Stimulated activated CD4-positive, alpha-beta T cell treated with anti-CD3 and anti-CD28 coated beads, Interleukin-12 subunit alpha, Interleukin-12 subunit beta, amount 100 ng/mL, for 48 hours (primary cell): ENCODE measurements around the gene TRIM44.

Source experiments
- DNase-seq, 3 donors: peaks; one replicate each; pipeline ENCODE4 v3.0.0-alpha.2; 2020; ENCODE audit warnings: low read depth in 2 of 3, low spot score in 1 of 3

The TRIM44 gene, protein sequence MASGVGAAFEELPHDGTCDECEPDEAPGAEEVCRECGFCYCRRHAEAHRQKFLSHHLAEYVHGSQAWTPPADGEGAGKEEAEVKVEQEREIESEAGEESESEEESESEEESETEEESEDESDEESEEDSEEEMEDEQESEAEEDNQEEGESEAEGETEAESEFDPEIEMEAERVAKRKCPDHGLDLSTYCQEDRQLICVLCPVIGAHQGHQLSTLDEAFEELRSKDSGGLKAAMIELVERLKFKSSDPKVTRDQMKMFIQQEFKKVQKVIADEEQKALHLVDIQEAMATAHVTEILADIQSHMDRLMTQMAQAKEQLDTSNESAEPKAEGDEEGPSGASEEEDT

DNA sequence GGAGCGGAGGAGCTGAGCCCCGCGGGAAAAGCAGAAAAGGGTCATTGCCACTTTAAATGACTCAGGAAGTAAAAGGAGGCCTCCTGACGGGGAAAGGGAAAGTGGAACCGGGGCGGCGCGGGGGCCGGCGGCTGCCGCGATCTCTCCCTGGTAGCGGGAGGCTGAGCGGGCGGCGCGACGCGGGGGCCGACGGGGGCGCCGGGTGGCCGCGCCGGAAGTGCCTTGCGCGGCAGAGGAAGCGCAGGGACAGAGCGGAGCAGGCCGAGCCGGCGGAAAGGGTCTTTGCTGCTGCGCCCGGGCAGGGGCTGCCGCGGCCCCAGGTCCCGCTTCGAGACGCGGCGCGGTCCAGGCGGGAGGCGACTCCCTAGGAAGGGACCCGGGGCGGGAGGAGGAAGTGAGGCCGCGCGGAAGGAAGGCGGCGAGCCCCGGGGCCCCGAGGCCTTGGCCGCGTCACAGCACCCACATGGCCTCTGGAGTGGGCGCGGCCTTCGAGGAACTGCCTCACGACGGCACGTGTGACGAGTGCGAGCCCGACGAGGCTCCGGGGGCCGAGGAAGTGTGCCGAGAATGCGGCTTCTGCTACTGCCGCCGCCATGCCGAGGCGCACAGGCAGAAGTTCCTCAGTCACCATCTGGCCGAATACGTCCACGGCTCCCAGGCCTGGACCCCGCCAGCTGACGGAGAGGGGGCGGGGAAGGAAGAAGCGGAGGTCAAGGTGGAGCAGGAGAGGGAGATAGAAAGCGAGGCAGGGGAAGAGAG lies at the start of gene TRIM44:
Gene TRIM44, plus strand, starts transcription at position 127 of the 759 bp plus-strand sequence. Its CDS starts 337 bp downstream, at position 464.
- DNase-seq, result peak; percentile 73 to 79 (median 74)

DNA sequence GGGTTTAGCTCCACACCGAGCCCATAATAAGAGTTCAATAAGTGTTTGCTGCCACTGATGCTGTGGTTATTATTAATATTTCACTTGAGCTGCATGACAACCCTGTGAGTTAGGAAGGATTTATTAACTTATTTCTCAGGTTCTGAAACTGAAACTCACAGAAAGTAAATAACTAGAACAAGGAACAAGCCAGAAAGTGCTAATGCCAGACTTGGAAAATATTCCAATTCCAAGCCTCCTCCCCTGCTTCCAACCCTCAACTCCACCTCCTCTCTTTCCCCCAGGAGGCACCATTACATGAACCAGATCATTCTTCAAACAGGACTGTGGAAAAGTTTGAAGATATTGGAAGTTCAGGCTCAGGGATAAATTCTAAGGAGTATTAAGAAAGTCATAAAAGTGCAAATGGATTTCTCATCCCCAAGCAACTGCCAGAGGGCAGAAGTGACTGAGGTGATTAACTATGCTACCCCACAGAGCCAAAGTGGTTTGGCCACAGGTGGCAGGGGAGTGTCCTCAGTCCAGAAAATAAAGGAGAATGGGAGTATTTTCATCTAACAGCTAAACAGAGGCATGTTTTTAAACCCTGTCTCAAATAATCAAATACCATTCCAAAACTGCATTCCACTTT lies 47.5 kb upstream of the TRIM44 start:
- no peak for DNase-seq

DNA sequence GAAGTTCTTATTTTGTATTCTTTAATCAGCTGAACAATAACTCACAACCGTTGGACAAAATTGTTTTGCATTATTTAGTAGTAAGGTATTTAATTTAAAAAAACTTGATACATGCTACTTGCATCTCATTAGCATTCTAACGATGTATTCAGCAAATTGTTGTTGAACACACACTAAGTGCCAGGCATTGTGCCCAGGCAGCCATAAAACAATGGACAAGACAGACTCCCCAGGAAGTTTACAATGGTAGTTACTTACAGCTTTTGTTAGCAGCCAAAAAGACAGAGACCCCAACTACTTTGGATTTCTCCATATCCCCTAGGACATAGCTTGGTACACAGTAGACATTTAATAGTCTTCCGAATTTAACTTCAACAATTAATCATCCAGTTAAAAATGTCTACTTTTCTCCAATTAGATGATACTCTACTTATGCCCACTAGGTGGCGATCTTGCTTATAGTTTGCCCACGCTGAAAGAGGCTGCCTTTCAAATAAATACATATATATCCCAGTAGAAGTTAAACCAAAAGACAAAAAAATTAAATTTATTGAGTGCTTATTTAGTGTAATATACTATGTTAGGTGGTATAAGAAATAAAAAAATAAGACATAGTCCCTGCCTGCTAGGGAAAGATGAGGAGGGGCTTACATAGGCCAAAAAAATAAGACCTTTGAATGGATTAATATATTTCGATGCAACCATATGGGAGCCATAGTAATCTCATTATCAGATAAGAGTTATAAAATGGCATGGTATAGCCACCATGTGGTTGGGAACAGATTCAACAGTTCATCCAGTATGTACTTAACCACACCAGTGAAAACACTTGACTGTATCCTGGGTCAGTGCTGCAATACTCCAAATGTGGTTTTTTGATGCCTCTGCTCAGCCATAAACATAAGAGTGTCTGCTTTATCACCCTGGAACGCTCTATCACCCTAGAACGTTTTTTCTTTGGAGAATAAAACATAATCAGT lies 46.4 kb upstream of the TRIM44 start:
- no peak for DNase-seq

DNA sequence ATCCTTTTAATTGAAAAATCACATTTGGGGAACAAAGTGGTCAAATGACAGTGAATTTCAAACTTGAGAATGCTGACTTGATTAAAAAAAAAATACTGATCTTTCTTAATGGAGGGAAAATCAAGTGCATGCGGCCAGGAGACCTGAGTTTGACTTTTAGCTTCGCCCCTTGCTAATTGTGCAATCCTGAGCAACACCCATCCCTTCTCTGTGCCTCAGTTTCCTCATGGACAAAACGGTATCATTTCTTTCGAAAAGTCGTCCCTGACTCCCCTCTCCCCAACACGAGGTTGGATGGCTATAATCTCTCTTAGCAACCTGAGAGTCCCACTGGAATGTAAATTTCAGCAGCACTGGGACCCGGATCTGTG lies 45.3 kb upstream of the TRIM44 start:
- DNase-seq, result no peak

DNA sequence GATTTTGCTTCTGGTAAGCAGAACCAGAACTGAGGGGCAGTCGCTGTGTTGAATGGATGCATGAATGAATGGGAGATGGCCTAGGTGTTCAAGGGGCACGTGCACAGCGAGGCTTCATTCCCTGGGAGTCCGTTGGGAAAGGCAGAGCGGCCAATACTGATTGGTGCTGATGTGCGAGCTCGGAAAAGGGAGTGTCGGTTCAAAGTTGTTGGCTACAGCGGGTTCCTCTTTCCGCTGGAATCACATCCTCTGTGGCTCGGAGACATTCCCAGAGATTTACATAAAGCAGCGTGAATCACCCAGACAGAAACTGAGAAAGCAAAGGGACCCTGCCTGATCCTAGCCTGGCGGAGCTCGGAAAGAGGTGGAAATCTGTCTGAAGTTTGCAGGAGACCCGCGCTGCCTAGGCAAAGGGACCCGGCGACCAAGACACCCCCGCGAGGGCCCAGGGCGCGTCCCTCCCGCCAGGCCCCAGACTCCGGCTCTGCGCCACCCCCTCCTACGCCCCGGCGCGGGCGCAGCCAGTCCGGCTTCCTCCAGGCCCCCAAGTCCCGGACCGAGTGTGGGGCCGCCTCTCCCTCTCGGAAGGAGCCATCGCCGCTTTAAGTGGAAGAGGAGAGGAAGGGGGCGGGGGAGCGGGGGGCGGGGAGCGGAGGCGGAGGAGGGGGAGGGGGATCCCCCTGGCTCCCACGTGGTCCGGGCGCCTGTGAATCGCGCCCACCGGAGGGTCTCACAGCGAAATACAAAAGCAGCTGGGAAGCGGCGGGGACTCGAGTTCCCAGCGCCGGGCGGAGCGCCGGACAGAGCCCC lies 44.7 kb upstream of the TRIM44 start, which contains the start of gene FJX1:
Gene FJX1, plus strand, starts transcription at position 774 of the 810 bp plus-strand sequence. CDS start 177 bp downstream, outside the sequence.
- no peak for DNase-seq

DNA sequence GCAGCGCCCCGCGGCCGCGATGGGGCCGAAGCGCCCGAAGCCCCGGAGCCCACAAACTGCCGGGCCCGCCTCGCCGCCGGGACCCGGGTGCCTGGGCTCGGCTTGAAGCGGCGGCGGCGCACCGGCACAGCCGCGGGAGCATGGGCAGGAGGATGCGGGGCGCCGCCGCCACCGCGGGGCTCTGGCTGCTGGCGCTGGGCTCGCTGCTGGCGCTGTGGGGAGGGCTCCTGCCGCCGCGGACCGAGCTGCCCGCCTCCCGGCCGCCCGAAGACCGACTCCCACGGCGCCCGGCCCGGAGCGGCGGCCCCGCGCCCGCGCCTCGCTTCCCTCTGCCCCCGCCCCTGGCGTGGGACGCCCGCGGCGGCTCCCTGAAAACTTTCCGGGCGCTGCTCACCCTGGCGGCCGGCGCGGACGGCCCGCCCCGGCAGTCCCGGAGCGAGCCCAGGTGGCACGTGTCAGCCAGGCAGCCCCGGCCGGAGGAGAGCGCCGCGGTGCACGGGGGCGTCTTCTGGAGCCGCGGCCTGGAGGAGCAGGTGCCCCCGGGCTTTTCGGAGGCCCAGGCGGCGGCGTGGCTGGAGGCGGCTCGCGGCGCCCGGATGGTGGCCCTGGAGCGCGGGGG lies 44.0 kb upstream of the TRIM44 start:
- DNase-seq, result peak in 1 of 3 donors; percentile 17

DNA sequence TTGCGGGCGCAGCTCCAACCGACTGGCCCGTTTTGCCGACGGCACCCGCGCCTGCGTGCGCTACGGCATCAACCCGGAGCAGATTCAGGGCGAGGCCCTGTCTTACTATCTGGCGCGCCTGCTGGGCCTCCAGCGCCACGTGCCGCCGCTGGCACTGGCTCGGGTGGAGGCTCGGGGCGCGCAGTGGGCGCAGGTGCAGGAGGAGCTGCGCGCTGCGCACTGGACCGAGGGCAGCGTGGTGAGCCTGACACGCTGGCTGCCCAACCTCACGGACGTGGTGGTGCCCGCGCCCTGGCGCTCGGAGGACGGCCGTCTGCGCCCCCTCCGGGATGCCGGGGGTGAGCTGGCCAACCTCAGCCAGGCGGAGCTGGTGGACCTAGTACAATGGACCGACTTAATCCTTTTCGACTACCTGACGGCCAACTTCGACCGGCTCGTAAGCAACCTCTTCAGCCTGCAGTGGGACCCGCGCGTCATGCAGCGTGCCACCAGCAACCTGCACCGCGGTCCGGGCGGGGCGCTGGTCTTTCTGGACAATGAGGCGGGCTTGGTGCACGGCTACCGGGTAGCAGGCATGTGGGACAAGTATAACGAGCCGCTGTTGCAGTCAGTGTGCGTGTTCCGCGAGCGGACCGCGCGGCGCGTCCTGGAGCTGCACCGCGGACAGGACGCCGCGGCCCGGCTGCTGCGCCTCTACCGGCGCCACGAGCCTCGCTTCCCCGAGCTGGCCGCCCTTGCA lies 43.3 kb upstream of the TRIM44 start:
- peak in 1 of 3 donors; percentile 16 for DNase-seq

DNA sequence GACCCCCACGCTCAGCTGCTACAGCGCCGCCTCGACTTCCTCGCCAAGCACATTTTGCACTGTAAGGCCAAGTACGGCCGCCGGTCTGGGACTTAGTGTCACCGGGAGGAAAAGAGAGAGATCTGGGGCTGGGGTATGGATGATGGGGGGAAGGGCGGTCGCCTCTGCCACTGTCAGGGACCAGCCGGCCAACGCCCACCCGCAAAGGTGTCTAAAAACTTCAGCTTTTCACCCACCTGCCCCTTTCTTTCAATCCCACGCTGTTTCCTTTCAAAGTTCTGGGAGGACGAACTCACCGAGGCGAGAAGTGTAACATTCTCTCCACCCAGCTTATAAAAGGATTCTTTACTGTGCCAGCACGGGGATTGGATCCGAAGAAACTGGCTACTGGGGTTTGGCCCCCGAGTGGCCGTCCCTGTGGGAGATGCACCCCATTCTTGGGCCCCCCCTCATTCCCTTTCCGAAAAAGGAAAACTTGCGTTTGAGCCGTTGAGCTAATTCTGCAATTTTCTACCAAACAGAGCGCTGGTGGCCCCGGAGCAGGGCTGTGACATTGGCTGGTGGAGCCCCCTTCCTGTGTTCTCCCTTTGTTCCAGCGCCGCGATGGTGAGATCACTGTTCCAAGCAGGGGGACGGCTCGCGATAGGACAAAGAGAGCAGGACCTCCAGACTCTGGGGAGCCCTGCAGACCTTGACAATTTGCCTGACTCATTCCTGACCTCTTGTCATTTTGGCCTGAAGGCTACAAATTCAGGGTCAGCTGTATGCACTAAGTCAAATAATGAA lies 42.5 kb upstream of the TRIM44 start:
- no peak for DNase-seq

DNA sequence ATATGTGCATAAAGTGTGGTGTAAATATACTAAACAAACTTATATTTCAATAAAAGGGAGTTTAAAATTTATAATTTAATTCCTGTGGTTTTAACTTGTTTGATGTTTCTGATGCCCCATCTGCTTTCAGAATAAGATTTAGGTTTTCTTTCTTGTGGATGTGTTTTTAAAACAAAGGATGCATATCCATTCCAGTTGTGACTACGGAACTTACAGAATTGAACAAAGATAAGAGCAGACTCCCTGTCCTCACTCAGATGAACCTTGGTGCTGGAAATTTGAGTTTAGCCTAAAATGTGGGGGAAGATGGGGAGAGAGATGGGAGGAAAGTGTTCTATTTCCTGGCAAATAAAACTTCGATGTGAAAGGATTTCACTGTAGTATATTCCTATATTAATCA lies 41.8 kb upstream of the TRIM44 start:
- DNase-seq, result no peak

DNA sequence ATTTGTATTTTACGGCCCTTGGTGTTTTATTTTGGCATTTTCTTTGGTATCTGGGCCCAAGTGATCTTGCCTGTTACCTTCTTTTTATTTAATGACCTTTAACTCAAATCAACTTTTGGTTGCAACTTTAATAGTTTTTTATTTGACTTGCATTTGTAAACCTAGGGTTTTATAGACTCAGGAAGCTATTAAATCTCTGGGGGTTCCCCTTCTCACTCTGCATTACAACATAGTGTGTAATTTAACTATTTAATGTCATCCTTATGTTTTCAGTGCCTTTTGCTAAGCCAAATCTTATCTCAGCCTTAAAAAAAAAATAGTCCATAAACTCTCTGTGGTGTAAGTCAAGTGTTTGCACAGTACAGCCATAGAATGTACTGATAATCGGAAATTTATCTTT lies 41.0 kb upstream of the TRIM44 start:
- DNase-seq, result no peak

DNA sequence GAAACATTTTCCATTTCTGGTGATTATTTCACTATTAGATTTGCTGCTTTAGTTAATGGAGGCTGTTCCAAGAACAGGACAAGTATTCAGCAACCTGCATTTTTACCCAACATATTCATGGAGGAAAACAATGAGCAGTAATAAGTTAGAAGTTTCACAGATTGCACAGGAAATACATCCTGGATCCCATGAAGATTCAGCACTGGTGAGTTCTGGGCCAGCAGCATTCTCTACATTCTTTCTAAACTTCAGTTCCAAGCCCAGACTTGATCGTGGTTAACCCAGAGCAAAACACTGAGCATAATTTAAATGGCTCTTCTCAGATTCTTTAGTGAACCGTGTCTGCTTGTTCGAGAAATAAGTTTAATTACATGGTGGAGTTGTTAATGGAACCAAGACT lies 40.5 kb upstream of the TRIM44 start:
- DNase-seq, result no peak

DNA sequence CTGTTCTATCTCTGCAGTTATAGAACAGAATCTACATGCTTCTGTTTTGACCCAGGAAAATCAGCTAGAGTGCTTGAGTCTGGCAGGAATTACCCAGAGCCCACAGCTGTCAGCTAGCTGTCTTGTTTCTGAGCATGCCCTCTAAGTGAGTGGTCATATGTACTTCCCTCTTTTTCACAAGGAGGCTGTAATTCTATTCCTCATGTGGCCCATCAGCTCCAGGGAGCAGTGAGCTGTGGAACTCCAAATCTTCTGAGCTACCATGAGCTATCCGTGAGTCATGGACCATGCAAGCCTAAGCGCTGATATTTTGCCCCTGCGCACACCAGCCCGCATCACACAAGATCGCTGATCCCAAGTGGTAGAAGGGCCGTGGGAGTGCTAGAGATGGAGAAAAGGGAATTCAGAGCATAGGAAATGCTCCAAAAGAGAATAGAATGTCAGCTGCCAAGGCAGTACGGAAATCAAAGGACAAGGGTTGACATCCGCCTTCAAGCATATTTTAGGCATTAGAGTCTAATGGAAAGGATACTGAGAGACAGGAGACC lies 38.9 kb upstream of the TRIM44 start:
- DNase-seq, result no peak

DNA sequence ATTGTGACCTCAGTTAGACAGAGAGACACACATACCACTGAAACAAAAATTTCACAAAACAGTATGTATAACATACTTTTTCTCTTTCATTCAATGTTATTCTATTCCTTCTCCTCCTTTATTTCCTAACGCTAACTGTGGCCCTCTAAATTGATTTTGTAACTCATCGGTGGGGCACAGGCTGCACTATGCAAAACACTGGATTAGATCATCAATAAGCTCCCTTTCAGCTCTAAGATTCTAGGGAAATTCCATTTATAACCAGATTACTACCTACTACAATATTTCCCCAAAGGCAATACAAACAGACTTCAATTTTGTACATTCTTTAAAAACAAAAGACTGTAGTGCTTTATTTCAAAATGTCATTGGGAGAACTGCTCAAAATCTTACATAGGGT lies 38.3 kb upstream of the TRIM44 start:
- no peak for DNase-seq

DNA sequence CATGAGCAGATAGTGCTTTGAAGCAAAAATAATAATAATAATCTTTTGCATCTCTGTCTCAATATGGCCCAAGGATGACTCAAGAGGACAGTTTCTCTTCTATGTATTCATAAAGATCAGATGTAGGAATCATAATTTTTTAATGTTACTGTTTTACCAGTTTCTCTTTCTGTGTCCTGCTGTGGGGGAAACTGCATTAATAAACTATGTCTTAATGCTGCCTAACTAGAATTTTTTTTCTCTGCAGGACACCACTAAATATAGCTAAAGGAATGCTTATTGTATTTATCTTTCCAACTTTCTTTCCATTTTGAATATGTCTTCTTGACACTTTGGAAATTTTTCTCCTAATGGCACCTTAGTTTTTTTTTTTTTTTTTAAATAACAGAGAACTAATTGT lies 37.8 kb upstream of the TRIM44 start:
- DNase-seq, result no peak

DNA sequence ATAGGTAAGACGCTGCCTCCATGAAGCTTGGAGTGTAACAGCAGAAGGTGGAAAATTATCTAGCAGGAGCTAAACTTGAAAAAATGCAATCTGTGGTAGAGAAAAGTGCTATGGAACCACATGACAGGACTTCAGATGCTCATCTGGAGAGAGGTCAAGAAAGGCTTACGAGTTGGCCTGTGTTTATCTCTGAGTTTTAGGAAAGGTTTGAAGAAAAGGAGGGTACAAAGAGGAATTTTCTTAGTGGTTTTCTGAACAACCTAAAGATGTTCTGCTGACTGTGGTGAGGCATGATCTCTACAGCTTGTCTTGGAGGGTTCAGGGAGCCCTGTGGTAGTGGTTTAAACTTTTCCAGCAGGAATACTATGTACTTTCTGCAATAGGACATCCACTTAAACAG lies 36.1 kb upstream of the TRIM44 start:
- no peak for DNase-seq

DNA sequence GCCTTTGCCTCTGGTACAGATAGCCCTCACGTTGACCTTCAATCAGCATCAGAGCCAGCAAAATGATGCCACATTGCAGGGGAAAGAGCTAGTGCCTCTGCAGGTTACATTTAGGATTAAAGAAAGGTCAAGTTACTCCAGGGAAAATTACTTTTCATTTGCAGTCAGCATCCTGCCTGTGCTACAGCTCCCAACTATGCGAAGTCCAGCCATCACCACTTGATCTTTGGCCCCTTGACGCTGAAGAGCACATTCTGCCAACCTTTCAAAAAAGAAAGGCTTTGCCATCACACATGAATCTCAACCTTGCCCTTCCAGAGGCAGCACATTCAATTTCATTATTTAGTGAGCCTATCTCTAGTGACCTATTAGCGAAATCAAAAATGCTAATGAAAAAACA lies 33.1 kb upstream of the TRIM44 start:
- DNase-seq, result no peak

DNA sequence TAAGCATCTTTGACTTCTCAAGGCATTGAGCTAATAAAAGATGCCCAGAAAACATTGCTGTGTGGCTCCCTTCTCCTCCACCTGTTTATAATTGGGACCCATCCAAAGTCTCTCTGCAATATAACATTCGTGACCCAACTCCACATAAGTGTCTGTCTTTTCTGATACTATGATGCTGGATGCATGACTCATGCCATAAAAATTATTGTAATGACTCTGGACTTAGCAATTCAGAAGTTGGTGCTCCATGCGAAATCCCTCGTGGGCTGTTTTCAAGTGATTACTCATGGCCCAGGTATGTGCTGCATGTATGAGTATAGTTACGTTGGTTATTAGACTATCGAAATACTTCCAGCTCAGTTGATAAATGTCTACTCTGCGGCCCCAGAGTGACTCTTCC lies 32.7 kb upstream of the TRIM44 start:
- DNase-seq, result no peak

DNA sequence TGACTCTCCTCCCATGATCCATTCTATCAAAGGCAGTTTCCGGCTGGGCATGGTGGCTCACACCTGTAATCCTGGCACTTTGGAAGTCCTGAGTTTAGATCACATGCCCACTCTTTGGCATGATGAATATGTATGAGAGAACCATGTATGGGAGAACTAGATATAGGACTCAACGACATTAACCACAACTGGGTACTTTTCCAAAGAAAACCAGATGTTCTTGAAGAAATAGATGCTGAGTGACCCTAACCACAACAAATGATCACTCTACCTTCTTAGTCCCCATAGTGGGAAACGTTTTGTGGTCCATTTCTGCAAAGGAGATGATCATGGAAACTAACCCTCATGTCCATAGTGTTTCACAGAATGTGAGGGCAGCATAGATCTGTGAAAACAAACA lies 30.7 kb upstream of the TRIM44 start:
- no peak for DNase-seq
